Lower lobe of right lung (tissue), 2 donors: ENCODE measurements around the gene OR2J3. TPM values are rescaled to one million over a fixed set of nuclear protein-coding genes. Genes with fewer than 3 reads are reported as not detected.
A peak's percentile ranks its signal among the peaks of the same experiment; 100 is the strongest.
"Not testable (repeated sequence)": the region's sequence is repeated elsewhere in the genome, so short reads cannot be mapped to it uniquely, and the experiment has no call there.

Experiments
- ATAC-seq, 2 donors: fragments of 200-7000 bp; cut with Tn5 transposase; one replicate each; pipeline ENCODE4 v1.9.1; 2020 to 2022; ENCODE audit warnings: mild to moderate bottlenecking in 2 of 2, moderate library complexity in 2 of 2
- DNase-seq: peaks from one replicate; pipeline ENCODE4 v3.0.0-alpha.2; 2020
- H3K27ac ChIP-seq: fragments of 200-600 bp; one replicate; pipeline ENCODE4 v1.8.0; 2022
- H3K27me3 ChIP-seq: fragments of 200-600 bp; one replicate; pipeline ENCODE4 v1.8.0; 2022; ENCODE audit warnings: low read depth
- H3K36me3 ChIP-seq: fragments of 200-600 bp; one replicate; pipeline ENCODE4 v1.8.0; 2022; ENCODE audit warnings: mild to moderate bottlenecking
- H3K4me1 ChIP-seq: fragments of 200-600 bp; one replicate; pipeline ENCODE4 v1.8.0; 2022
- H3K4me3 ChIP-seq: fragments of 200-600 bp; one replicate; pipeline ENCODE4 v1.8.0; 2022; ENCODE audit warnings: mild to moderate bottlenecking
- H3K9me3 ChIP-seq: fragments of 200-600 bp; one replicate; pipeline ENCODE4 v1.8.0; 2022
- intact Hi-C: fragments of 100-400 bp; cut with DNase I; formaldehyde crosslinking; loops from one replicate; pipeline ENCODE4 v1.11.0; 2022
- total RNA-seq: library from RNA; stranded (reverse); fragmentation: NEBNext Ultra II Directional; extraction: Animal tissue kit (Norgen Biotek cat#: 25700); gene quantifications from one replicate; pipeline ENCODE4 v1.2.1, GENCODE V29; 2021
- TF ChIP-seq, protein P1 (sequence below): fragments of 200-600 bp; IDR thresholded peaks from one replicate; pipeline ENCODE4 v1.8.0; 2022; ENCODE audit warnings: antibody characterized with exemption, mild to moderate bottlenecking
- donor health status: DM: no; HTN: yes; CAD: no; lungs with severe emphysema.

Gene OR2J3
- total RNA-seq, 1 donor from 2014 or later: not detected

GRCh38 chr6:29142309-29142708 is 34.5 kb downstream of the OR2J3 start:
- H3K4me1 ChIP-seq: no peaks in the 10 kb centered on the region
- no peaks in the 10 kb centered on the region for H3K9me3 ChIP-seq
- no peak overlapping the region for H3K4me3 ChIP-seq
- no peaks in the 10 kb centered on the region for H3K27me3 ChIP-seq
- no peak overlapping the region for H3K27ac ChIP-seq
- ATAC-seq (no peak), DNase-seq (no peak)
- intact Hi-C loops: no loop called here
- TF ChIP-seq, protein P1, sequence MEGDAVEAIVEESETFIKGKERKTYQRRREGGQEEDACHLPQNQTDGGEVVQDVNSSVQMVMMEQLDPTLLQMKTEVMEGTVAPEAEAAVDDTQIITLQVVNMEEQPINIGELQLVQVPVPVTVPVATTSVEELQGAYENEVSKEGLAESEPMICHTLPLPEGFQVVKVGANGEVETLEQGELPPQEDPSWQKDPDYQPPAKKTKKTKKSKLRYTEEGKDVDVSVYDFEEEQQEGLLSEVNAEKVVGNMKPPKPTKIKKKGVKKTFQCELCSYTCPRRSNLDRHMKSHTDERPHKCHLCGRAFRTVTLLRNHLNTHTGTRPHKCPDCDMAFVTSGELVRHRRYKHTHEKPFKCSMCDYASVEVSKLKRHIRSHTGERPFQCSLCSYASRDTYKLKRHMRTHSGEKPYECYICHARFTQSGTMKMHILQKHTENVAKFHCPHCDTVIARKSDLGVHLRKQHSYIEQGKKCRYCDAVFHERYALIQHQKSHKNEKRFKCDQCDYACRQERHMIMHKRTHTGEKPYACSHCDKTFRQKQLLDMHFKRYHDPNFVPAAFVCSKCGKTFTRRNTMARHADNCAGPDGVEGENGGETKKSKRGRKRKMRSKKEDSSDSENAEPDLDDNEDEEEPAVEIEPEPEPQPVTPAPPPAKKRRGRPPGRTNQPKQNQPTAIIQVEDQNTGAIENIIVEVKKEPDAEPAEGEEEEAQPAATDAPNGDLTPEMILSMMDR: no peak
- no peaks in the 10 kb centered on the region for H3K36me3 ChIP-seq

- H3K36me3 ChIP-seq: no peaks in the 10 kb centered on the region
- H3K4me1 ChIP-seq: no peaks in the 10 kb centered on the region
- H3K27ac ChIP-seq: no peak overlapping the region
- no peak overlapping the region for H3K4me3 ChIP-seq
- H3K27me3 ChIP-seq: no peaks in the 10 kb centered on the region
- no peak for ATAC-seq
- no peaks in the 10 kb centered on the region for H3K9me3 ChIP-seq
- TF ChIP-seq, protein P1: no peak
- intact Hi-C loops: no loop called here
- no peak for DNase-seq
These were observed 38.3 kb downstream of the OR2J3 start for GRCh38 chr6:29146179-29146578.

- intact Hi-C loops: no loop called here
- TF ChIP-seq, protein P1: no peak
- DNase-seq: no peak
- H3K27ac ChIP-seq: no peak overlapping the region
- H3K4me1 ChIP-seq: no peaks in the 10 kb centered on the region
- H3K9me3 ChIP-seq: no peaks in the 10 kb centered on the region
- H3K36me3 ChIP-seq: no peaks in the 10 kb centered on the region
- ATAC-seq: no peak
- no peaks in the 10 kb centered on the region for H3K27me3 ChIP-seq
- no peak overlapping the region for H3K4me3 ChIP-seq
These were observed 39.2 kb downstream of the OR2J3 start for GRCh38 chr6:29147074-29147473.

- H3K4me3 ChIP-seq, H3K9me3 ChIP-seq, H3K27me3 ChIP-seq, H3K36me3 ChIP-seq, intact Hi-C loops, H3K27ac ChIP-seq, DNase-seq, H3K4me1 ChIP-seq, ATAC-seq: not testable (repeated sequence)
These were observed 41.6 kb downstream of the OR2J3 start for GRCh38 chr6:29149444-29149843.

DNA sequence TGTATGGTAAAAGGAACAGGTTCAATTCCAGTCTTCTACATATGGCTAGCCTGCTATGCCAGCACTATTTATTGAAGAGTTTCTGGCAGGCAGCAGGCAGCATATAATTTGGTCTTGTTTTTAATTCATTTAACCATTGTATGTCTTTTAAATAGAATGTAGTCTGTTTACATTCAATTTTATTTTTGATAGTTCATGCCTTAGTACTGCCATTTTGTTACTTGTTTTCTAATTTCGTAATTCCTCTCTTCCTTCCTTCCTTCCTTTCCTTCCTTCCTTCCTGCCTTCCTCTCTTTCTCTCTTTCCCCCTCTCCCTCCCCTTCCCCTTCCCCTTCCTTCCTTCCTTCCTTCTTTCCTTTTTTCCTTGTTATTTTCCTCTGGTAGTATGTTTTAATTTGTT is 45.2 kb downstream of the OR2J3 start:
- no peak overlapping the region for H3K4me3 ChIP-seq
- no peaks in the 10 kb centered on the region for H3K36me3 ChIP-seq
- no peaks in the 10 kb centered on the region for H3K27me3 ChIP-seq
- ATAC-seq: no peak
- TF ChIP-seq, protein P1: no peak
- no peak overlapping the region for H3K27ac ChIP-seq
- intact Hi-C loops: no loop called here
- DNase-seq: no peak
- no peaks in the 10 kb centered on the region for H3K9me3 ChIP-seq
- no peaks in the 10 kb centered on the region for H3K4me1 ChIP-seq

GRCh38 chr6:29155182-29155581 is 47.3 kb downstream of the OR2J3 start:
- DNase-seq, H3K4me3 ChIP-seq, H3K4me1 ChIP-seq, H3K9me3 ChIP-seq, ATAC-seq, H3K27me3 ChIP-seq, H3K36me3 ChIP-seq, H3K27ac ChIP-seq, intact Hi-C loops: not testable (repeated sequence)

DNA sequence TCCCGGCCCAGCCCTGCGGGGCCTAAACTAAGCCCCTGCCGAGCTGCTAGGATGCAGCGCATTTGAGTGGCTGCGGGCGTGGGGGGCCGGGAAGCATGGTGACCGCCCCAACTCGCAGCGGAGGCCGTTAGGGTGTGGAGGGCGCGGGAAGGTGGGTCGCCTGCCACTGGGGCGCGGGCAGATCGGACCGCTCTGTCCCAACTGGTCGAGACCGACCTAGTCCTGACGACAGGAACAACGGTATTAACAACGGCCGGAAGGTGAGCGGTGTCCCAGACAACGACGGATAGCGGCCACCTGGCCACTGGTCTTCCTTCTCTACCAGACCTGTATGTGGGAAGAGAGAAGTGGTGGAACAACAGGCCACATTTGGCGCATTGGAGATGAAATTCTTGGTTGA is 52.1 kb downstream of the OR2J3 start:
- ATAC-seq: peak in 1 of 2 donors; percentile 35
- DNase-seq, H3K4me3 ChIP-seq, H3K27me3 ChIP-seq, H3K4me1 ChIP-seq, H3K9me3 ChIP-seq, H3K27ac ChIP-seq, intact Hi-C loops, H3K36me3 ChIP-seq: not testable (repeated sequence)

Other genes starting within 250 kb of the OR2J3 start
- 46.6 TPM for gene TRIM27, start 184.1 kb upstream of the OR2J3 start, total RNA-seq
- 1.6 TPM for gene ZNF311, start 102.7 kb upstream of the OR2J3 start, total RNA-seq
- not detected for gene OR2W1, start 62.9 kb upstream of the OR2J3 start, total RNA-seq
- gene OR2B3, start 20.7 kb upstream of the OR2J3 start, total RNA-seq: not detected
- gene OR2J1, start 8.6 kb upstream of the OR2J3 start, total RNA-seq: not detected
- gene OR2J2, start 62.8 kb downstream of the OR2J3 start, total RNA-seq: not detected
- gene OR14J1, start 193.6 kb downstream of the OR2J3 start, total RNA-seq: not detected